ENCODE data around the gene COX7B2.

DNA sequence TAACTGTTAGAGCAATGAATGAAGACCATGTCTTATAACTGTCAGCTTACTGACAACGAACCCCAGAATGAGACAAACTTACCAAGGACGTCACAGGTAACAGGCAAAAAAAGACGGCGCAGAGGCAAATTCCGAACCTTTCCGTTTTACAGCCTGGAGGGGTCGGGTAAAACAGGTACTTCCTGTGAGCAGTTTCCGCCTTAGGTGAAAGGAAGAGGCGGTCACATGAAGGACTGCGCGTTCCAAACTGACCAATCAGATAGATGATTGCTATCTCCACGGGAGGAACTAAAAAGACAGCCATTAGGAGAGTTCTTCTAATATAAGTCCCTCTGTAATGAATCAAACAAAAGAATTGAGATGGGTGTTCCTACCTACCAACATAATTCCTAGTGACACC, at the start of gene COX7B2:
- no peak for TF ChIP-seq CTCF (conservative IDR thresholded peaks at IDR 0.05)
- TF ChIP-seq EZH2 (IDR thresholded peaks at IDR 0.05; ENCODE audit: low read depth), result no peak
